WTC11 (cell line): ENCODE results near the gene RDH12. TPM values are rescaled to one million over a fixed set of nuclear protein-coding genes. Genes with fewer than 3 reads are reported as not detected.

Experiments
- ATAC-seq: fragments of 200-7000 bp; cut with Tn5 transposase; 2 replicates; pipeline ENCODE4 v1.10.0; 2021; ENCODE audit warnings: mild to moderate bottlenecking, moderate library complexity
- CTCF ChIA-PET: fragments of 300-600 bp; sonication (Branson Sonifier 250); formaldehyde crosslinking; loops from one replicate; lab custom pipeline; 2021; ENCODE audit warnings: antibody characterized with exemption; lab: Charles Lee
- POLR2A ChIA-PET: fragments of 350-600 bp; sonication (Branson Sonifier 250); formaldehyde crosslinking; loops from one replicate; lab custom pipeline; 2021; ENCODE audit warnings: antibody characterized with exemption; lab: Charles Lee
- DNase-seq: peaks from one replicate; pipeline ENCODE4 v3.0.0; 2021; ENCODE audit warnings: low spot score
- H3K27ac Mint-ChIP-seq: 2 replicates; pipeline ENCODE4 v1.8.0; 2021; ENCODE audit warnings: mixed read lengths
- H3K27me3 Mint-ChIP-seq: 2 replicates; pipeline ENCODE4 v1.8.0; 2021; ENCODE audit warnings: low read depth, mild to moderate bottlenecking, moderate library complexity, mixed read lengths
- H3K36me3 Mint-ChIP-seq: 2 replicates; pipeline ENCODE4 v1.8.0; 2021; ENCODE audit warnings: mixed read lengths
- H3K4me1 Mint-ChIP-seq: 2 replicates; pipeline ENCODE4 v1.8.0; 2022; ENCODE audit warnings: mixed read lengths
- H3K4me3 Mint-ChIP-seq: 2 replicates; pipeline ENCODE4 v1.8.0; 2021; ENCODE audit warnings: mild to moderate bottlenecking, moderate library complexity, mixed read lengths
- H3K9me3 Mint-ChIP-seq: 2 replicates; pipeline ENCODE4 v1.8.0; 2021; ENCODE audit warnings: mixed read lengths
- AFF4 ChIP-seq: sonication (generic); formaldehyde crosslinking; IDR thresholded peaks from 2 replicates; pipeline ENCODE4 v1.8.1; 2023; ENCODE audit warnings: mild to moderate bottlenecking, missing genetic modification reagents, borderline replicate concordance
- AR ChIP-seq: fragments of 250-450 bp; sonication (Bioruptor Pico); IDR thresholded peaks from 2 replicates; pipeline ENCODE4 v1.9.0; 2021; ENCODE audit warnings: mild to moderate bottlenecking
- ATF3 ChIP-seq: sonication (generic); formaldehyde crosslinking; conservative IDR thresholded peaks from 2 replicates; pipeline ENCODE4 v1.8.1; 2022; ENCODE audit warnings: mild to moderate bottlenecking, missing genetic modification reagents
- CBFB ChIP-seq: sonication (generic); formaldehyde crosslinking; IDR thresholded peaks from 2 replicates; pipeline ENCODE4 v1.8.1; 2022; ENCODE audit warnings: mild to moderate bottlenecking, low read depth, missing genetic modification reagents
- CDX4 ChIP-seq: fragments of 250-450 bp; sonication (Bioruptor Pico); IDR thresholded peaks from 2 replicates; pipeline ENCODE4 v1.9.0; 2021; ENCODE audit warnings: moderate library complexity, mild to moderate bottlenecking, inconsistent platforms, borderline replicate concordance
- CREB1 ChIP-seq: sonication (generic); formaldehyde crosslinking; IDR thresholded peaks from 2 replicates; pipeline ENCODE4 v1.8.0; 2023; ENCODE audit warnings: mild to moderate bottlenecking, missing genetic modification reagents
- ETV6 ChIP-seq: sonication (generic); formaldehyde crosslinking; IDR thresholded peaks from 2 replicates; pipeline ENCODE4 v1.8.1; 2022; ENCODE audit warnings: mild to moderate bottlenecking, missing genetic modification reagents
- GABPB1 ChIP-seq: sonication (generic); formaldehyde crosslinking; IDR thresholded peaks from 2 replicates; pipeline ENCODE4 v1.8.1; 2023; ENCODE audit warnings: mild to moderate bottlenecking, missing genetic modification reagents
- GTF2I ChIP-seq: fragments of 250-450 bp; sonication (Bioruptor Pico); conservative IDR thresholded peaks from 2 replicates; pipeline ENCODE4 v1.4.0; 2021; ENCODE audit warnings: mild to moderate bottlenecking
- MAX ChIP-seq: sonication (generic); formaldehyde crosslinking; IDR thresholded peaks from 2 replicates; pipeline ENCODE4 v1.8.0; 2022; ENCODE audit warnings: mild to moderate bottlenecking, missing genetic modification reagents
- NFE2L1 ChIP-seq: sonication (generic); formaldehyde crosslinking; IDR thresholded peaks from 2 replicates; pipeline ENCODE4 v1.8.1; 2023; ENCODE audit warnings: missing genetic modification reagents
- SP1 ChIP-seq: sonication (generic); formaldehyde crosslinking; conservative IDR thresholded peaks from 2 replicates; pipeline ENCODE4 v1.8.1; 2022; ENCODE audit warnings: missing genetic modification reagents
- TCF7 ChIP-seq: sonication (generic); formaldehyde crosslinking; IDR thresholded peaks from 2 replicates; pipeline ENCODE4 v1.8.0; 2022; ENCODE audit warnings: mild to moderate bottlenecking, low read depth, missing genetic modification reagents, moderate library complexity
- TP53 ChIP-seq: sonication (generic); formaldehyde crosslinking; IDR thresholded peaks from 2 replicates; pipeline ENCODE4 v1.8.1; 2023; ENCODE audit warnings: mild to moderate bottlenecking, missing genetic modification reagents
- USF1 ChIP-seq: sonication (generic); formaldehyde crosslinking; IDR thresholded peaks from 2 replicates; pipeline ENCODE4 v1.8.0; 2022; ENCODE audit warnings: mild to moderate bottlenecking, missing genetic modification reagents
- ZNF121 ChIP-seq: sonication (generic); formaldehyde crosslinking; IDR thresholded peaks from 2 replicates; pipeline ENCODE4 v1.8.0; 2023; ENCODE audit warnings: missing genetic modification reagents
- ZNF232 ChIP-seq: sonication (generic); formaldehyde crosslinking; IDR thresholded peaks from 2 replicates; pipeline ENCODE4 v1.8.0; 2022; ENCODE audit warnings: mild to moderate bottlenecking, missing genetic modification reagents
- ZNF396 ChIP-seq: fragments of 250-450 bp; sonication (Bioruptor Pico); IDR thresholded peaks from 2 replicates; pipeline ENCODE4 v1.8.0; 2021; ENCODE audit warnings: mild to moderate bottlenecking, moderate library complexity, borderline replicate concordance
- ZNF425 ChIP-seq: fragments of 250-450 bp; sonication (Bioruptor Pico); conservative IDR thresholded peaks from 2 replicates; pipeline ENCODE4 v1.9.0; 2021; ENCODE audit warnings: mild to moderate bottlenecking
- ZSCAN18 ChIP-seq: fragments of 250-450 bp; sonication (Bioruptor Pico); IDR thresholded peaks from 2 replicates; pipeline ENCODE4 v2.1.2; 2022; ENCODE audit warnings: mild to moderate bottlenecking, moderate library complexity
- total RNA-seq: library from RNA; stranded (reverse); gene quantifications from 3 replicates; pipeline ENCODE4 v1.2.3, GENCODE V29; 2021

Gene RDH12
- total RNA-seq, 1 experiment from 2014 or later = 0.77 TPM

- no peak for TF ChIP-seq CBFB (CRISPR knock-in tag)
- no peak for TF ChIP-seq TCF7
- TF ChIP-seq ZNF232 = no peak
- TF ChIP-seq AFF4 (CRISPR knock-in tag) = no peak
- TF ChIP-seq ZNF425 = no peak
- TF ChIP-seq CREB1 (CRISPR knock-in tag) = no peak
- no peak for TF ChIP-seq ATF3 (CRISPR knock-in tag)
- no peak for TF ChIP-seq SP1 (CRISPR knock-in tag)
- TF ChIP-seq MAX (CRISPR knock-in tag) = no peak
- TF ChIP-seq CDX4 (CRISPR knock-in tag) = no peak
- no peak for TF ChIP-seq AR
- no peak for TF ChIP-seq NFE2L1 (CRISPR knock-in tag)
- no peak for TF ChIP-seq ETV6 (CRISPR knock-in tag)
- TF ChIP-seq USF1 (CRISPR knock-in tag) = no peak
- no peak for TF ChIP-seq GTF2I
- no peak for TF ChIP-seq GABPB1 (CRISPR knock-in tag)
- no peak for TF ChIP-seq ZSCAN18 (CRISPR knock-in tag)
- no peak for TF ChIP-seq ZNF396 (CRISPR knock-in tag)
- TF ChIP-seq ZNF121 (CRISPR knock-in tag) = no peak
- no peak for TF ChIP-seq TP53 (CRISPR knock-in tag)
- Mint-ChIP-seq H3K27ac (no peak overlapping the region), H3K4me3 (no peak overlapping the region), H3K36me3 (peaks cover 48% of the 10 kb centered on the region), H3K27me3 (no peaks in the 10 kb centered on the region), H3K9me3 (no peaks in the 10 kb centered on the region), H3K4me1 (no peaks in the 10 kb centered on the region)
- CTCF ChIA-PET = no interaction called here
- DNase-seq (no peak), ATAC-seq (no peak)
- POLR2A ChIA-PET = no interaction called here
Observed at GRCh38 chr14:67768219-67768618, 66.5 kb downstream of the RDH12 start.
